ENCODE results near the gene CDRT15L2.
"Not testable (repeated sequence)": the region's sequence is repeated elsewhere in the genome, so short reads cannot be mapped to it uniquely, and the experiment has no call there.

The CDRT15L2 gene

GRCh38 chr17:20579424-20579823, at the start of gene CDRT15L2:
Gene CDRT15L2 (plus strand): TSS chr17:20579724. CDS start chr17:20579744, 20 bp downstream.
- not testable (repeated sequence) for DNase-seq (ENCODE audit: low spot score)

GRCh38 chr17:20530104-20530503, 49.4 kb upstream of the CDRT15L2 start:
- DNase-seq (ENCODE audit: low spot score) = not testable (repeated sequence)

GRCh38 chr17:20532544-20533090, 46.9 kb upstream of the CDRT15L2 start:
- not testable (repeated sequence) for DNase-seq (ENCODE audit: low spot score)

- DNase-seq (ENCODE audit: low spot score) = not testable (repeated sequence)
Measured at GRCh38 chr17:20533206-20533605, 46.3 kb upstream of the CDRT15L2 start.

GRCh38 chr17:20534711-20535550, 44.6 kb upstream of the CDRT15L2 start:
- DNase-seq (ENCODE audit: low spot score) = not testable (repeated sequence)

GRCh38 chr17:20540414-20540813, 39.1 kb upstream of the CDRT15L2 start:
- not testable (repeated sequence) for DNase-seq (ENCODE audit: low spot score)

GRCh38 chr17:20540865-20541264, 38.7 kb upstream of the CDRT15L2 start:
- not testable (repeated sequence) for DNase-seq (ENCODE audit: low spot score)

GRCh38 chr17:20541853-20542546, 37.5 kb upstream of the CDRT15L2 start:
- DNase-seq (ENCODE audit: low spot score) = peak; percentile 24

GRCh38 chr17:20547923-20548322, 31.6 kb upstream of the CDRT15L2 start:
- DNase-seq (ENCODE audit: low spot score) = not testable (repeated sequence)

- DNase-seq (ENCODE audit: low spot score) = not testable (repeated sequence)
Measured at GRCh38 chr17:20552920-20553319, 26.6 kb upstream of the CDRT15L2 start.

GRCh38 chr17:20554728-20555127, 24.8 kb upstream of the CDRT15L2 start:
- not testable (repeated sequence) for DNase-seq (ENCODE audit: low spot score)

- not testable (repeated sequence) for DNase-seq (ENCODE audit: low spot score)
Measured at GRCh38 chr17:20555135-20556010, 24.2 kb upstream of the CDRT15L2 start.

GRCh38 chr17:20558096-20558495, 21.4 kb upstream of the CDRT15L2 start:
- DNase-seq (ENCODE audit: low spot score) = not testable (repeated sequence)

- DNase-seq (ENCODE audit: low spot score) = not testable (repeated sequence)
Measured at GRCh38 chr17:20559018-20559417, 20.5 kb upstream of the CDRT15L2 start.

- DNase-seq (ENCODE audit: low spot score) = no peak
Measured at GRCh38 chr17:20562587-20562986, 16.9 kb upstream of the CDRT15L2 start.

- DNase-seq (ENCODE audit: low spot score) = not testable (repeated sequence)
Measured at GRCh38 chr17:20565245-20565644, 14.3 kb upstream of the CDRT15L2 start.

GRCh38 chr17:20565711-20566110, 13.8 kb upstream of the CDRT15L2 start:
- DNase-seq (ENCODE audit: low spot score) = no peak

- not testable (repeated sequence) for DNase-seq (ENCODE audit: low spot score)
Measured at GRCh38 chr17:20566736-20567135, 12.8 kb upstream of the CDRT15L2 start.

- not testable (repeated sequence) for DNase-seq (ENCODE audit: low spot score)
Measured at GRCh38 chr17:20567421-20567820, 12.1 kb upstream of the CDRT15L2 start.

GRCh38 chr17:20568604-20569003, 10.9 kb upstream of the CDRT15L2 start:
- not testable (repeated sequence) for DNase-seq (ENCODE audit: low spot score)

- not testable (repeated sequence) for DNase-seq (ENCODE audit: low spot score)
Measured at GRCh38 chr17:20571653-20572052, 7.9 kb upstream of the CDRT15L2 start.

GRCh38 chr17:20573216-20573615, 6.3 kb upstream of the CDRT15L2 start:
- DNase-seq (ENCODE audit: low spot score) = not testable (repeated sequence)

Measured in AG20443 (cell line).